Activated CD8-positive, alpha-beta T cell treated with anti-CD3 and anti-CD28 coated beads for 36 hours (primary cell): ENCODE measurements around the gene HIVEP1. TPM values are rescaled to one million over a fixed set of nuclear protein-coding genes. Genes with fewer than 3 reads are reported as not detected.
A peak's percentile ranks its signal among the peaks of the same experiment; 100 is the strongest.

Source experiments
- ATAC-seq: fragments of 200-7000 bp; cut with Tn5 transposase; one replicate; pipeline ENCODE4 v1.10.0; 2021; ENCODE audit warnings: mild to moderate bottlenecking, moderate library complexity
- CTCF ChIA-PET: fragments of 350-600 bp; sonication (Branson Sonifier 250); formaldehyde crosslinking; loops from one replicate; lab custom pipeline; 2021; ENCODE audit warnings: antibody characterized with exemption; lab: Charles Lee
- POLR2A ChIA-PET: fragments of 350-600 bp; sonication (Branson Sonifier 250); formaldehyde crosslinking; loops from one replicate; lab custom pipeline; 2021; ENCODE audit warnings: antibody characterized with exemption; lab: Charles Lee
- DNase-seq: peaks from one replicate; pipeline ENCODE4 v3.0.0-alpha.2; 2020
- H3K27ac Mint-ChIP-seq: one replicate; pipeline ENCODE4 v1.8.0; 2021; ENCODE audit warnings: mild to moderate bottlenecking, mixed read lengths
- H3K27me3 Mint-ChIP-seq: one replicate; pipeline ENCODE4 v1.8.0; 2021; ENCODE audit warnings: mixed read lengths
- H3K36me3 Mint-ChIP-seq: one replicate; pipeline ENCODE4 v1.8.0; 2021; ENCODE audit warnings: low read depth, mixed read lengths
- H3K4me1 Mint-ChIP-seq: one replicate; pipeline ENCODE4 v1.8.0; 2021; ENCODE audit warnings: low read depth, mixed read lengths
- H3K4me3 Mint-ChIP-seq: one replicate; pipeline ENCODE4 v1.8.0; 2021; ENCODE audit warnings: mild to moderate bottlenecking, moderate library complexity, mixed read lengths
- H3K9me3 Mint-ChIP-seq: one replicate; pipeline ENCODE4 v1.8.0; 2021; ENCODE audit warnings: mixed read lengths
- intact Hi-C: fragments of 100-400 bp; cut with micrococcal nuclease; formaldehyde crosslinking; loops from one replicate; pipeline ENCODE4 v1.10.0; 2022
- total RNA-seq, 2 experiments: library from RNA; stranded (reverse); gene quantifications; one replicate each; pipeline ENCODE4 v1.2.3, GENCODE V29; 2021
- TF ChIP-seq, protein P1 (sequence below): fragments of 200-600 bp; IDR thresholded peaks from one replicate; pipeline ENCODE4 v1.8.0; 2022; ENCODE audit warnings: antibody characterized with exemption, mild to moderate bottlenecking

HIVEP1 gene
- total RNA-seq, 2 experiments from 2014 or later: 38.5 to 41.3 TPM

DNA sequence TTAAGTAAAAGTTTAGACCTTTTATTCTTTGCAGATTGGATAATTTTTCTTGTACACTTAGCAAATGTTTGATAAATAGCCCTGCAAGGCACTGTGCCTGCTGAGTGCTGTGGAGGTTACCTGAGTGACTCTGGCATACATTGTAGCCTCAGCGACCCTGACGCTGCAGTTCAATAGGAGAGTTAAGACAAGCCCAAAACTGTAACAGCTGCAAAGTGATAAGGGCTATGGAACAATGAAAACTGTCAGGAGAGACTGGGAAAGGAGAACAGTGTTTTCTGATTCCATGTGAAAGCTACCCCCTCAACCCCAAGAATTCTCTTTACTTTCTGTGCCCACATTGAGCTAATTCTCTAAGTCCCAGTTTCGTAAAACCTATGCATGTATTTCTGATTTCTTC lies 22.2 kb downstream of the HIVEP1 start:
- no peaks in the 10 kb centered on the region for H3K27me3 Mint-ChIP-seq
- TF ChIP-seq, protein P1, sequence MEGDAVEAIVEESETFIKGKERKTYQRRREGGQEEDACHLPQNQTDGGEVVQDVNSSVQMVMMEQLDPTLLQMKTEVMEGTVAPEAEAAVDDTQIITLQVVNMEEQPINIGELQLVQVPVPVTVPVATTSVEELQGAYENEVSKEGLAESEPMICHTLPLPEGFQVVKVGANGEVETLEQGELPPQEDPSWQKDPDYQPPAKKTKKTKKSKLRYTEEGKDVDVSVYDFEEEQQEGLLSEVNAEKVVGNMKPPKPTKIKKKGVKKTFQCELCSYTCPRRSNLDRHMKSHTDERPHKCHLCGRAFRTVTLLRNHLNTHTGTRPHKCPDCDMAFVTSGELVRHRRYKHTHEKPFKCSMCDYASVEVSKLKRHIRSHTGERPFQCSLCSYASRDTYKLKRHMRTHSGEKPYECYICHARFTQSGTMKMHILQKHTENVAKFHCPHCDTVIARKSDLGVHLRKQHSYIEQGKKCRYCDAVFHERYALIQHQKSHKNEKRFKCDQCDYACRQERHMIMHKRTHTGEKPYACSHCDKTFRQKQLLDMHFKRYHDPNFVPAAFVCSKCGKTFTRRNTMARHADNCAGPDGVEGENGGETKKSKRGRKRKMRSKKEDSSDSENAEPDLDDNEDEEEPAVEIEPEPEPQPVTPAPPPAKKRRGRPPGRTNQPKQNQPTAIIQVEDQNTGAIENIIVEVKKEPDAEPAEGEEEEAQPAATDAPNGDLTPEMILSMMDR: no peak
- no peak overlapping the region for H3K4me3 Mint-ChIP-seq
- no peak for DNase-seq
- peaks cover 6% of the 10 kb centered on the region for H3K9me3 Mint-ChIP-seq
- intact Hi-C loops: no loop called here
- ChIA-PET CTCF (no interaction called here), POLR2A (no interaction called here)
- H3K36me3 Mint-ChIP-seq: peaks cover 63% of the 10 kb centered on the region
- H3K27ac Mint-ChIP-seq: no peak overlapping the region
- H3K4me1 Mint-ChIP-seq: peaks cover 74% of the 10 kb centered on the region
- no peak for ATAC-seq

DNA sequence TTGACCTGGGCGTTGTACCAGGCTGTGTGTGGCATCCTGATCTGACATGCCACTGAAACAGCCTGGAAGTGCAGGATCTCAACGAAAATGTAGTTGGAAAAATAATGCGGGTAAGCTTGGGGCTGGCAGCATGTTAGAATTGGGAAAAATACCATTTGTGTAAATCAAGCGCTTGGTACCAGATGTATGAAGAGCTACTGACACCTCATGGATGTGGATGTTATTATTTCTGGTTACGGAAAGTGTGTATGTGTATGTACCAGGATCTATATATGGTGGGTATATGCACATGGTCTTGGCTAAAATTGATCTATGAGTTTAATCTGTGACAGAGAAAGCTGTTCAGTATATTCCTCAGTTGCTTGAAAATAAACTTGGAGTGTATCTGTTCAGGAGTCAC lies 22.7 kb downstream of the HIVEP1 start:
- Mint-ChIP-seq H3K4me1 (peaks cover 78% of the 10 kb centered on the region), H3K27ac (no peak overlapping the region), H3K4me3 (no peak overlapping the region), H3K36me3 (peaks cover 64% of the 10 kb centered on the region), H3K27me3 (no peaks in the 10 kb centered on the region), H3K9me3 (peaks cover 5% of the 10 kb centered on the region)
- ATAC-seq: no peak
- TF ChIP-seq, protein P1: no peak
- no peak for DNase-seq
- CTCF ChIA-PET: no interaction called here
- intact Hi-C loops: no loop called here
- POLR2A ChIA-PET: no interaction called here

DNA sequence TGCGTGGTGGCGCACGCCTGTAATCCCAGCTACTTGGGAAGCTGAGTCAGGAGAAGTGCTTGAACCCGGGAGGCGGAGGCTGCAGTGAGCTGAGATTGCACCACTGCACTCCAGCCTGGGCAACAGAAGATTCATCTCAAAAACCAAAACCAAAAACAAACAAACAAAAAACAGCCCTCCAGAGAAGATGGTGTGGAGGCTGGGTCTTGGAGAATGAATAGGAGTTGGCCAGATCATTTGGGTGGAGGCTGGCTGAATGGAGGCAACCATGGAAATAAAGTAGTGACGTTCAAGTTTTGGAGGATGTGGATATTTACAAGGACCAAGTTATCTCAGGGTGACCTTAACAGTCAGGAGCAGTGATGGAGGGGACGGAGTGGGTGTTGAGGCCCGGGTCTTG lies 24.7 kb downstream of the HIVEP1 start:
- Mint-ChIP-seq H3K4me1 (peaks cover 72% of the 10 kb centered on the region), H3K36me3 (peaks cover 59% of the 10 kb centered on the region), H3K4me3 (no peak overlapping the region), H3K9me3 (peaks cover 3% of the 10 kb centered on the region), H3K27me3 (no peaks in the 10 kb centered on the region), H3K27ac (no peak overlapping the region)
- TF ChIP-seq, protein P1: no peak
- intact Hi-C loops: no loop called here
- POLR2A ChIA-PET: no interaction called here
- CTCF ChIA-PET: no interaction called here
- DNase-seq: no peak
- ATAC-seq: no peak

DNA sequence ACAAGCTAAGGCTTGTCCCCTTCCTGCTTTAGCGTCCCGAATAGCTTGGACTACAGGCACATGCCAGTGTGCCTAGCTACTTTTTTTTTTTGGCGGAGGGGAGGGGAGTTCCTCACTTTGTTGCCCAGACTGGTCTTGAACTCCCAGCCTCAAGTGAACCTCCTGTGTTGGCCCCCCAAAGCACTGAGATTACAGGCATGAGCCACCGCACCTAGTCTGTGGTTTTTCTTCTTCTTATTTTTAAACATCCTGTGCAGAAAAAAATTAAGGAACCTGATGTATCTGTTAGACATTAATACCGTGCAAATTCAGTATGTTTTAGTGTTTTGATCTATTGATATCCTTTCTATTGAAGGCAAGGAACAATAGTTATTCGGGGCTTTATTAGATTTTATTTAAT lies 25.7 kb downstream of the HIVEP1 start:
- Mint-ChIP-seq H3K9me3 (peaks cover 3% of the 10 kb centered on the region), H3K27me3 (no peaks in the 10 kb centered on the region)
- CTCF ChIA-PET: interaction anchor here (2.2 kb wide), 1 partner anchor 10 kb away, joined by 7 read pairs; no protein-coding TSS in a partner anchor

More for the DNA sequence above, 25.7 kb downstream of the HIVEP1 start:
- peak; percentile 35 for DNase-seq
- H3K27ac Mint-ChIP-seq: no peak overlapping the region
- intact Hi-C loops: no loop called here
- no peak for ATAC-seq
- H3K36me3 Mint-ChIP-seq: peaks cover 54% of the 10 kb centered on the region
- peaks cover 70% of the 10 kb centered on the region for H3K4me1 Mint-ChIP-seq
- TF ChIP-seq, protein P1: no peak
- H3K4me3 Mint-ChIP-seq: no peak overlapping the region
- POLR2A ChIA-PET: no interaction called here
